Breast epithelium (tissue), 4 donors: ENCODE results near the gene IL20RA. TPM values are rescaled to one million over a fixed set of nuclear protein-coding genes. Genes with fewer than 3 reads are reported as not detected.

Experiments
- DNase-seq, 2 donors: peaks; one replicate each; pipeline ENCODE4 v3.0.0-alpha.2; 2019; ENCODE audit warnings: low spot score in 2 of 2
- H3K27ac ChIP-seq, 2 donors: fragments of 200-600 bp; sonication (generic) in 1 of 2; one replicate each; pipeline ENCODE4 v1.5.1; 2016 to 2019; ENCODE audit warnings: mild to moderate bottlenecking in 1 of 2
- H3K27me3 ChIP-seq, 2 donors: fragments of 200-600 bp; sonication (generic) in 1 of 2; one replicate each; pipeline versions ENCODE4 v1.5.1 to v1.6.0; 2017 to 2019; ENCODE audit warnings: control low read depth in 1 of 2, mild to moderate bottlenecking in 1 of 2
- H3K36me3 ChIP-seq: fragments of 200-600 bp; one replicate; pipeline ENCODE4 v1.5.1; 2019
- H3K4me1 ChIP-seq, 2 donors: fragments of 200-600 bp; sonication (generic); one replicate each; pipeline ENCODE4 v1.5.1; 2016 to 2019; ENCODE audit warnings: control low read depth in 1 of 2
- H3K4me3 ChIP-seq, 3 donors: fragments of 200-600 bp; sonication (generic); 1 replicate in 2 of 3; 2 replicates in 1 of 3; pipeline ENCODE4 v1.5.1; 2016 to 2019; ENCODE audit warnings: mild to moderate bottlenecking in 3 of 3, moderate library complexity in 2 of 3
- H3K9me3 ChIP-seq, 2 donors: fragments of 200-600 bp; sonication (generic) in 1 of 2; one replicate each; pipeline ENCODE4 v1.5.1; 2016 to 2019; ENCODE audit warnings: control low read depth in 1 of 2
- POLR2A ChIP-seq: fragments of 450-650 bp; IDR thresholded peaks from one replicate; pipeline ENCODE4 v1.6.1; 2016; ENCODE audit warnings: antibody characterized with exemption, mild to moderate bottlenecking, moderate library complexity
- POLR2AphosphoS5 ChIP-seq, 3 donors: sonication (generic); formaldehyde crosslinking; IDR thresholded peaks; one replicate each; pipeline ENCODE4 v1.6.1; 2017; ENCODE audit warnings: antibody characterized with exemption in 3 of 3
- intact Hi-C: fragments of 100-400 bp; cut with DNase I; formaldehyde crosslinking; loops from one replicate; pipeline ENCODE4 v1.15.1; 2023; ENCODE audit warnings: low total_unique reads
- total RNA-seq, 3 donors: library from RNA; depleted of rRNA; stranded (reverse); fragments of >200 nt; gene quantifications; one replicate each; pipeline ENCODE4 v1.1.0, GENCODE V29; 2016
- TF ChIP-seq, protein P1 (sequence below), 3 donors: fragments of 450-650 bp; IDR thresholded peaks; one replicate each; pipeline ENCODE4 v1.5.1; 2016 to 2017; ENCODE audit warnings: antibody characterized with exemption in 3 of 3, mild to moderate bottlenecking in 3 of 3, moderate library complexity in 3 of 3

The IL20RA gene
- total RNA-seq, 3 donors from 2014 or later = 1.6 to 69.8 (median 49.2) TPM

DNA sequence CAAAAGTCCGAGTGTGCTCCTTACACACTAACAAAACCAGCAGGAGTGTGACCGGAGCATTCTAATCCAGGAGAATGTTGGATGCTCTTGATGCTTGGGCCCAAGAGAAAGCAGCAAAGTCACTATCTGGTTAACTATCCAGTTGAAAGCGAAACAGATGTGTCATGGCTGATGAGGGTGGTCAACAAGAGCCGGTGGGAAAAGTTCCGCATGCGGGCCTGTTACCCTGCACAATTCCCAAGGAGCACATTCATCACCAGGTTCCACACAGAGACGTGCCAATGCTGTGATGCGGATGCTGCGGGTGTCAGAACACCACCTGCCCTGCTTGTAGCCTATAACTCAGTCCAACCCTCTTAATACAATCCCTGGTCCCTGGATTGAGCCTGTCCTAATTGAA, 38.7 kb downstream of the IL20RA start:
- no peak overlapping the region for H3K27ac ChIP-seq
- H3K27me3 ChIP-seq = no peaks in the 10 kb centered on the region
- H3K9me3 ChIP-seq = no peaks in the 10 kb centered on the region
- no peak overlapping the region for H3K4me3 ChIP-seq
- no peak for DNase-seq
- H3K36me3 ChIP-seq = no peaks in the 10 kb centered on the region
- TF ChIP-seq POLR2AphosphoS5 (IDR thresholded peaks at IDR 0.05) (no peak), POLR2A (no peak)
- TF ChIP-seq, protein P1, sequence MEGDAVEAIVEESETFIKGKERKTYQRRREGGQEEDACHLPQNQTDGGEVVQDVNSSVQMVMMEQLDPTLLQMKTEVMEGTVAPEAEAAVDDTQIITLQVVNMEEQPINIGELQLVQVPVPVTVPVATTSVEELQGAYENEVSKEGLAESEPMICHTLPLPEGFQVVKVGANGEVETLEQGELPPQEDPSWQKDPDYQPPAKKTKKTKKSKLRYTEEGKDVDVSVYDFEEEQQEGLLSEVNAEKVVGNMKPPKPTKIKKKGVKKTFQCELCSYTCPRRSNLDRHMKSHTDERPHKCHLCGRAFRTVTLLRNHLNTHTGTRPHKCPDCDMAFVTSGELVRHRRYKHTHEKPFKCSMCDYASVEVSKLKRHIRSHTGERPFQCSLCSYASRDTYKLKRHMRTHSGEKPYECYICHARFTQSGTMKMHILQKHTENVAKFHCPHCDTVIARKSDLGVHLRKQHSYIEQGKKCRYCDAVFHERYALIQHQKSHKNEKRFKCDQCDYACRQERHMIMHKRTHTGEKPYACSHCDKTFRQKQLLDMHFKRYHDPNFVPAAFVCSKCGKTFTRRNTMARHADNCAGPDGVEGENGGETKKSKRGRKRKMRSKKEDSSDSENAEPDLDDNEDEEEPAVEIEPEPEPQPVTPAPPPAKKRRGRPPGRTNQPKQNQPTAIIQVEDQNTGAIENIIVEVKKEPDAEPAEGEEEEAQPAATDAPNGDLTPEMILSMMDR (IDR thresholded peaks at IDR 0.05) = no peak
- no peaks in the 10 kb centered on the region for H3K4me1 ChIP-seq
- intact Hi-C loops = no loop called here

DNA sequence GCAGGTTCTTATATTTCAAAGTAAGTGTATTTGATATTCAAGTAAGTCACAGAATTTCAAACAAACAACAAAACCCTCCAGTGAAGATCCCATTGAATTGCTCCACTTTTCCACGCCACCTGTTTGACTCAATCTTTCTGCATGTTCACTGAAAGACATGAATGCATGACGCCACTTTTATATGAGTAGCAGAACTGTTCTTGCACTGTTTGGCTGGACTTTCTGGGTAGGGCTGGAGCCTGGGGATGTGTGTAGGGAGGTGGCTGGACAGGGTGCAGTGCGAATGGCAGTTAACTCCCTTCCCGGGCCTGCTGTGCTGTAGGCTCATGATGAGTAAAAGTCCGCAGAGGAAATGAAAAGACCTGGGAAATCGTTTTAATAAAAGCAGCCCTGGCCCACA, 39.7 kb downstream of the IL20RA start:
- no peaks in the 10 kb centered on the region for H3K9me3 ChIP-seq
- intact Hi-C loops = no loop called here
- no peaks in the 10 kb centered on the region for H3K4me1 ChIP-seq
- H3K27me3 ChIP-seq = no peaks in the 10 kb centered on the region
- DNase-seq = no peak
- TF ChIP-seq, protein P1 (IDR thresholded peaks at IDR 0.05) = no peak
- TF ChIP-seq POLR2AphosphoS5 (IDR thresholded peaks at IDR 0.05) (no peak), POLR2A (no peak)
- no peaks in the 10 kb centered on the region for H3K36me3 ChIP-seq
- no peak overlapping the region for H3K4me3 ChIP-seq
- no peak overlapping the region for H3K27ac ChIP-seq

DNA sequence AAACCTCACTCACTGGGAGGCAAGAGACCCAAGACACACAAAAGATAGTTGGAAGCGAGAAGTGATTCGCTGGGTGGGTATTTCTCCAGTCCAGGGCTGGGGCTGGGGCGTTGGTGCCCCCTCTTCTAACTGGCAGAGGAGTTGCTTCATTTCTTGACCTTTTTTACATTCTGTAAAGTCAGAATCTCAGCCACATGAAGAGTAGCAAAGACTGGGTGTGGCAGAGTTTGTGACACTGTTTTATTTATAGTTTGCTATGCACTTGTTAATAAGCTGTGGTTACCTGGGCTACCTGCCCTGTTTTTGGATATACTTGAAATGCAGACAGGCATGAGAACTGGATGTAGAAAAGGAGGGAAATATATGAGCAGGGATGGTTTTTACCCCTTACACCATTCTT, 42.3 kb downstream of the IL20RA start:
- H3K9me3 ChIP-seq = no peaks in the 10 kb centered on the region
- TF ChIP-seq POLR2AphosphoS5 (IDR thresholded peaks at IDR 0.05) (no peak), POLR2A (no peak)
- TF ChIP-seq, protein P1 (IDR thresholded peaks at IDR 0.05) = no peak
- H3K4me1 ChIP-seq = no peaks in the 10 kb centered on the region
- intact Hi-C loops = no loop called here
- no peaks in the 10 kb centered on the region for H3K36me3 ChIP-seq
- DNase-seq = no peak
- no peak overlapping the region for H3K27ac ChIP-seq
- no peak overlapping the region for H3K4me3 ChIP-seq
- H3K27me3 ChIP-seq = no peaks in the 10 kb centered on the region

DNA sequence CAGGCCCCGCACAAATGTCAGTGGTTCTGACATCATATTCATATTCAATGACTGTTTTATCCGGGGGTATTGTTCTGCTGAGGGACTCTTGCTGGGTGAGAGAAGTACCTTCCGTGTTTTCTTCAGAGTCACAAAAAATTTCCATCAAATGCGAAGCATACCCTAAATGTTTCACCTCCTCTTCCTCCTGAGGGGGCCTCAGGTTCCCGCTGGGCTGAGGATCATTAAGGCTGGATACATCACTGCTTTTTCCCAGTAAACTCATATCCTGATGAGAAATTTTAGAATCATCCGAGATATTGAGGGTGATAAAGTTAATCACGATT, 42.8 kb downstream of the IL20RA start:
- no peak for DNase-seq
- no peaks in the 10 kb centered on the region for H3K9me3 ChIP-seq
- no peak overlapping the region for H3K4me3 ChIP-seq
- intact Hi-C loops = no loop called here
- no peaks in the 10 kb centered on the region for H3K27me3 ChIP-seq
- H3K4me1 ChIP-seq = no peaks in the 10 kb centered on the region
- TF ChIP-seq POLR2A (no peak), POLR2AphosphoS5 (IDR thresholded peaks at IDR 0.05) (no peak)
- TF ChIP-seq, protein P1 (IDR thresholded peaks at IDR 0.05) = no peak
- H3K36me3 ChIP-seq = no peaks in the 10 kb centered on the region
- H3K27ac ChIP-seq = no peak overlapping the region

DNA sequence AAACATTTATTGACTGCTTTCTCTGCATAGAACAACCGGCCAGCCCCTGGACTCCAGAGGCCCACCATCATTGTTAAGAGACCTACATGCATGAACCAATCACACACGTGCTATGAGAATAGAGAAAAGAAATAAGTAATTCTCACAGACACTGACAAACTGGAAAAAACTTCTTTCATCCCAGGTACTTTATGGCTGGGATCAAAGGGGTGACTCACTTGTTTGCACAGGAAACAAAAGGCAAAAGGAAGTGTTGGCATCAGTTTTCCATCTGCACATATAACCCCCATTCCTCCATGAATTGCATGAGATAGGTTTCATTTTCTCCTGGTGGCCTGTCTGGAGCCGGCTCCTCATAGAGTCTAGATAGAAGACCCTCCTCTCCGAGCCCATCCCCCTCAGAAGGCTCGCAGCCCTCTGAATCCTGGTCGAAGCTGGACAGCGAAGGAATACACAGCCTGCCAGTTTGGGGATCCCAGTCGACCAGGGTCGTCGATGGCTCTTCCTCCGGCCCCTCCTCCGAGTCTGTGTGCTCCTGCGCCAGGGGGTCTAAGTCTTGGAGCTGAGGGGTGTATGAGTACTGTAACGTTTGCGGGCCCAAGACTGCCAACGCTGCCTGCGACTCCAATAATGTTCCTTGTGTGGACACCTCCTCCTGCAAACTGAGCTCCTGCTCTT, 43.3 kb downstream of the IL20RA start:
- Histone ChIP-seq H3K4me3 (no peak overlapping the region), H3K36me3 (no peaks in the 10 kb centered on the region), H3K9me3 (no peaks in the 10 kb centered on the region), H3K27me3 (no peaks in the 10 kb centered on the region), H3K4me1 (no peaks in the 10 kb centered on the region), H3K27ac (no peak overlapping the region)
- DNase-seq = no peak
- TF ChIP-seq, protein P1 (IDR thresholded peaks at IDR 0.05) = no peak
- no peak for TF ChIP-seq POLR2A
- TF ChIP-seq POLR2AphosphoS5 (IDR thresholded peaks at IDR 0.05) = no peak
- intact Hi-C loops = no loop called here
